ENCODE results near the gene NRN1.

The NRN1 gene

GRCh38 chr6:6008648-6009421 lies 2.1 kb upstream of the NRN1 start:
- H3K4me1 ChIP-seq (ENCODE audit: control insufficient read depth, insufficient read depth, low read length, poor library complexity, severe bottlenecking): peaks cover 21% of the 10 kb centered on the region
- H3K4me3 ChIP-seq (ENCODE audit: extremely low read depth, insufficient read depth, low read length, poor library complexity, severe bottlenecking): peak overlapping the region; percentile 47
- H3K27ac ChIP-seq (ENCODE audit: low read depth, low read length, severe bottlenecking): peak overlapping the region; percentile 18
- no peaks in the 10 kb centered on the region for H3K9me3 ChIP-seq (ENCODE audit: control insufficient read depth, low read length)
- H3K36me3 ChIP-seq (ENCODE audit: control insufficient read depth, insufficient read depth, low read length): no peaks in the 10 kb centered on the region
- WGBS, 2 experiments (ENCODE audit: insufficient coverage in 2 of 2): 0% methylated on average over 28 to 30 of the region's 62 CpGs

- Histone ChIP-seq H3K4me3 (ENCODE audit: extremely low read depth, insufficient read depth, low read length, poor library complexity, severe bottlenecking) (peak overlapping the region; percentile 47), H3K36me3 (ENCODE audit: control insufficient read depth, insufficient read depth, low read length) (no peaks in the 10 kb centered on the region), H3K27ac (ENCODE audit: low read depth, low read length, severe bottlenecking) (peak overlapping the region; percentile 64), H3K4me1 (ENCODE audit: control insufficient read depth, insufficient read depth, low read length, poor library complexity, severe bottlenecking) (peaks cover 26% of the 10 kb centered on the region), H3K9me3 (ENCODE audit: control insufficient read depth, low read length) (no peaks in the 10 kb centered on the region)
- 1 to 3% methylated on average over 11 to 16 of the region's 18 CpGs for WGBS, 2 experiments (ENCODE audit: insufficient coverage in 2 of 2)
These were observed 1.4 kb upstream of the NRN1 start for GRCh38 chr6:6008089-6008647.

GRCh38 chr6:6007366-6008088 lies 802 bp upstream of the NRN1 start:
- H3K9me3 ChIP-seq (ENCODE audit: control insufficient read depth, low read length): no peaks in the 10 kb centered on the region
- WGBS, 2 experiments (ENCODE audit: insufficient coverage in 2 of 2): 1% methylated on average over 20 to 39 of the region's 57 CpGs
- peak overlapping the region; percentile 64 for H3K27ac ChIP-seq (ENCODE audit: low read depth, low read length, severe bottlenecking)
- no peaks in the 10 kb centered on the region for H3K36me3 ChIP-seq (ENCODE audit: control insufficient read depth, insufficient read depth, low read length)
- H3K4me3 ChIP-seq (ENCODE audit: extremely low read depth, insufficient read depth, low read length, poor library complexity, severe bottlenecking): peak overlapping the region; percentile 47
- peaks cover 29% of the 10 kb centered on the region for H3K4me1 ChIP-seq (ENCODE audit: control insufficient read depth, insufficient read depth, low read length, poor library complexity, severe bottlenecking)

- WGBS, 2 experiments (ENCODE audit: insufficient coverage in 2 of 2): 0 to 20% methylated on average over 1 of the region's 10 CpGs
- peaks cover 29% of the 10 kb centered on the region for H3K4me1 ChIP-seq (ENCODE audit: control insufficient read depth, insufficient read depth, low read length, poor library complexity, severe bottlenecking)
- no peak overlapping the region for H3K27ac ChIP-seq (ENCODE audit: low read depth, low read length, severe bottlenecking)
- H3K36me3 ChIP-seq (ENCODE audit: control insufficient read depth, insufficient read depth, low read length): no peaks in the 10 kb centered on the region
- no peaks in the 10 kb centered on the region for H3K9me3 ChIP-seq (ENCODE audit: control insufficient read depth, low read length)
- no peak overlapping the region for H3K4me3 ChIP-seq (ENCODE audit: extremely low read depth, insufficient read depth, low read length, poor library complexity, severe bottlenecking)
These were observed 708 bp downstream of the NRN1 start for GRCh38 chr6:6006006-6006427.

- WGBS, 2 experiments (ENCODE audit: insufficient coverage in 2 of 2): 0% methylated on average over 7 to 8 of the region's 13 CpGs
- Histone ChIP-seq H3K9me3 (ENCODE audit: control insufficient read depth, low read length) (peaks cover under 1% of the 10 kb centered on the region), H3K27ac (ENCODE audit: low read depth, low read length, severe bottlenecking) (no peak overlapping the region), H3K4me1 (ENCODE audit: control insufficient read depth, insufficient read depth, low read length, poor library complexity, severe bottlenecking) (peaks cover 29% of the 10 kb centered on the region), H3K4me3 (ENCODE audit: extremely low read depth, insufficient read depth, low read length, poor library complexity, severe bottlenecking) (no peak overlapping the region), H3K36me3 (ENCODE audit: control insufficient read depth, insufficient read depth, low read length) (no peaks in the 10 kb centered on the region)
These were observed 1.4 kb downstream of the NRN1 start for GRCh38 chr6:6005051-6006005.

- H3K36me3 ChIP-seq (ENCODE audit: control insufficient read depth, insufficient read depth, low read length): no peaks in the 10 kb centered on the region
- peaks cover 29% of the 10 kb centered on the region for H3K4me1 ChIP-seq (ENCODE audit: control insufficient read depth, insufficient read depth, low read length, poor library complexity, severe bottlenecking)
- WGBS, 2 experiments (ENCODE audit: insufficient coverage in 2 of 2): 0 to 1% methylated on average over 29 to 32 of the region's 37 CpGs
- no peak overlapping the region for H3K27ac ChIP-seq (ENCODE audit: low read depth, low read length, severe bottlenecking)
- H3K4me3 ChIP-seq (ENCODE audit: extremely low read depth, insufficient read depth, low read length, poor library complexity, severe bottlenecking): peak overlapping the region; percentile 38
- H3K9me3 ChIP-seq (ENCODE audit: control insufficient read depth, low read length): peaks cover 5% of the 10 kb centered on the region
These were observed 2.2 kb downstream of the NRN1 start for GRCh38 chr6:6004390-6004995.

- 0% methylated on average over 53 to 59 of the region's 64 CpGs for WGBS, 2 experiments (ENCODE audit: insufficient coverage in 2 of 2)
- H3K36me3 ChIP-seq (ENCODE audit: control insufficient read depth, insufficient read depth, low read length): no peaks in the 10 kb centered on the region
- peaks cover 5% of the 10 kb centered on the region for H3K9me3 ChIP-seq (ENCODE audit: control insufficient read depth, low read length)
- H3K4me1 ChIP-seq (ENCODE audit: control insufficient read depth, insufficient read depth, low read length, poor library complexity, severe bottlenecking): peaks cover 35% of the 10 kb centered on the region
- no peak overlapping the region for H3K27ac ChIP-seq (ENCODE audit: low read depth, low read length, severe bottlenecking)
- H3K4me3 ChIP-seq (ENCODE audit: extremely low read depth, insufficient read depth, low read length, poor library complexity, severe bottlenecking): peak overlapping the region; percentile 38
These were observed 2.9 kb downstream of the NRN1 start for GRCh38 chr6:6003621-6004366.

- WGBS, 2 experiments (ENCODE audit: insufficient coverage in 2 of 2): 1% methylated on average over 23 to 39 of the region's 48 CpGs
- H3K36me3 ChIP-seq (ENCODE audit: control insufficient read depth, insufficient read depth, low read length): no peaks in the 10 kb centered on the region
- no peak overlapping the region for H3K27ac ChIP-seq (ENCODE audit: low read depth, low read length, severe bottlenecking)
- peaks cover 36% of the 10 kb centered on the region for H3K4me1 ChIP-seq (ENCODE audit: control insufficient read depth, insufficient read depth, low read length, poor library complexity, severe bottlenecking)
- H3K9me3 ChIP-seq (ENCODE audit: control insufficient read depth, low read length): peaks cover 5% of the 10 kb centered on the region
- peak overlapping the region; percentile 38 for H3K4me3 ChIP-seq (ENCODE audit: extremely low read depth, insufficient read depth, low read length, poor library complexity, severe bottlenecking)
These were observed 3.7 kb downstream of the NRN1 start for GRCh38 chr6:6002848-6003620.

Data from mesodermal cell (in vitro differentiated cells).